HG03196 (cell line): ENCODE measurements around the gene PPME1.

Experiments
- ATAC-seq: cut with Tn5 transposase; IDR thresholded peaks from one replicate; pipeline ENCODE4 v1.9.1; 2021; ENCODE audit not compliant: unreplicated experiment

The PPME1 gene

GRCh38 chr11:74278721-74279161 lies 107.7 kb downstream of the PPME1 start:
- no peak for ATAC-seq

DNA sequence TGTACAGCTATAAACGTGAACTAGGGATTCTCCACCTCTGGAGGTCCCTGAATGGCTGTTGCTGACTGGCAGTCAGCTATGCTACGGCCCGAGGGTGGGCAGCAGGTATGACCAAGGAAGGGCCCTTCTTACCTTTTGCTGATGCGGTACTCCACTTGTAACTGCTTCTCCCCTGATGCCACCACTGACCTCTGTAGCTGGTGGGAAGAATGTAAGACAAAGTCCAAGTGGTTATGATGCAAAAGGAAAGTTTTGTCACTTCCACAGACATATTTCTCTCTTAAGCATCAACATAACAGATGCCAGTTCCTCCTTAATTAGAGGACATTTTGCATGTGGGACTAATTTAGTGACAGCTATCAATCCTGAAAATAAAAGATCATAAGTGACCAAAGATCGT lies 108.2 kb downstream of the PPME1 start:
- no peak for ATAC-seq

- ATAC-seq: no peak
Observed at GRCh38 chr11:74280494-74280893, 109.4 kb downstream of the PPME1 start.

- no peak for ATAC-seq
Observed at GRCh38 chr11:74282421-74282820, 111.3 kb downstream of the PPME1 start.

- no peak for ATAC-seq
Observed at GRCh38 chr11:74282914-74283371, 111.9 kb downstream of the PPME1 start.

DNA sequence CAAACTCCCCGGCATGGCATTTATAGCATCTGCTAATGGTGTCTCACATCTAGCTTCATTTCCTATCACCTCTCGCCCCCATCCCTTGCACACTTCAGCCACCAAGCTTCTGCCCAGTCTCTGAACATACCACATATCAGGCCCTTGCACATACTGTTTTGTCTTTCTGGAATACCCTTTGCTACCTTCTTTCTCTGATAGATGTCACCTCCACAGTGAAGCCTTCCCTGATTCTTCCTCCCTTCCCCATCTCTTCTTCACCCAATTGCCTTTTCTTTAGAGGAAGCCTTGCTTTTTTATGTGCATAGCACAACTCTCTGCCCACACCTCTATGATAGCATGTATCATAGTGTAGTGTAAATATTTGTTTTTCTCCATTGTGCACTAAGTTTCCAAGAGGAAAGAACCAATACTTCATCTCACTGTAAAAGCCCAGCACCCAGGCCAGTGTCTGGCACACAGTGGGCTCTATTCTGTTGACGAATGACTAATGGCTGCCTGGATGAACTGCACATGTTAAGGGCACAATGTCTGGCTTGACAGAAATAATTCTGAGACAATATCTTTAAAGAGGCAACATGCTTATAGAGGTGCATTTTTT lies 112.6 kb downstream of the PPME1 start:
- ATAC-seq: no peak

DNA sequence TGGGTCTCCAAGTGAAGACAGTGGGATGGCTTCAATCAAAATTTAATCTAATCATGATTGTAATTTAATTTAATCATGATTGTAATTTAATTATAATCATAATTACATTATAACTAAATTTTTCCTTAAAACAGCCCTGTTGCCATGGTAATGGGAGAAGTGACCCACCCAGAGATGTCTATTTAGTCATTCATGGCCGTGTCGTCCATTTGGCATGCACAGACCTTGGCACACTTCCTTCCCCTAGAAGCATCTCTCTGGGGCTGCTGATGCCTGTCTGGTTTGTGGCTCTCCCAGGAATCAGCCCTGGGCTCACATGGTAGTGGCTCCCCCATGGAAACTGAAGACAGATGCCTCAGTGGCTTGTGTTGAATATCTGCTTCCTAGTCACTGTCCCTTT lies 113.4 kb downstream of the PPME1 start:
- ATAC-seq: no peak

DNA sequence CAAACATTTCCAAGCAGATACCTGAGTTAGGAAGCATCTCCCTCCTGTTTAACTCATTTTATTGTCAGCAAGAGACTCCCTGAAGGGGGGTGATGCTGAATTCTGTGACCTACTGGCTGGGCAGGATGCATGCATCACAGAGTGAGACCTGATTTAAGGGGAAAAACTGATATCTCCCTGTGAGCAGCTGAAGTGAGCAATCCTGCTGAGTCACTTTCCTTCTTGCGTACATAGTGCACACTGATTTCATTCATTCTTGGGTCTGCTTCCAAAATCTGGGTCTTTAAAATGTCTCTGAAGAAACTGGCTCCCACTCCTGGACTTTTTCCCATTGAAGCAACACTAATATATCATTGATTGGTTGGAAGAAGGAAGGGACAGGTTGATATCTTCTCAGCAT lies 117.1 kb downstream of the PPME1 start:
- ATAC-seq: no peak

DNA sequence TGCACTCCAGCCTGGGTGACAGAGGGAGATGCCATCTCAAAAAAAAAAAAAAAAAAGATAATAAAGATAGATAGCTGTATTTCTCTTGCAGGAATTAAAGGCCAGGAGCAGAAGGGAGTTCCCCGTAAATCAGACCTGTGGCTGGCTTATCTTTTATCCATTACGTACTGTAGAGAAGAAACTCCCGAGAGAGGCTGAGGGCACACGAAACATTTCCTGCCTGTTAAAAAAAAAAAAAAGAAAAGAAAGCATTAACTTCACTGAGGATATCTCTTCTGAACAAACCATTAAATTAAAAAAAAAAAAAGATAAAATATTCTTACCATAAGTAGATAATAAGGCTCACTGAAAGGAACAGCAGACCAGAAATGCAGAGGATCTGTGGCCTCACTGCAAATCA lies 117.8 kb downstream of the PPME1 start:
- ATAC-seq: no peak

DNA sequence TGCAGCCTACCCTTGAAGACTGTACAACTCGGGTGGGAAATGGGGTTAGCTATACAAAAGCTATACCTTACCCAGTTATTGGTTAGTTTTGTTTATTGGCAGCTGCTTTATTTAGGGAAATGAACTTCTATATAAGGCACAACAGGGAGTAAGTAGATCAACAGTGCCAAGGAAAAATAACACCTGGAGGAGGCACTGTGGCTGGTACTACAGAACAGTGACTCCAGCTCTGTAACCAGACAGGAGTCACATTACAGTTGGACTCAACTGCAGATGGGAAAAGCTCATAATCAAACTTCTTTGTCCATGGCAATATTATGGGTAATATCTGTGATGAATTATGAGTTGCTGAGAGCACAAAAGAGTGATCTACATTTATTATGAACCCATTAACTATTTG lies 126.4 kb downstream of the PPME1 start:
- no peak for ATAC-seq

DNA sequence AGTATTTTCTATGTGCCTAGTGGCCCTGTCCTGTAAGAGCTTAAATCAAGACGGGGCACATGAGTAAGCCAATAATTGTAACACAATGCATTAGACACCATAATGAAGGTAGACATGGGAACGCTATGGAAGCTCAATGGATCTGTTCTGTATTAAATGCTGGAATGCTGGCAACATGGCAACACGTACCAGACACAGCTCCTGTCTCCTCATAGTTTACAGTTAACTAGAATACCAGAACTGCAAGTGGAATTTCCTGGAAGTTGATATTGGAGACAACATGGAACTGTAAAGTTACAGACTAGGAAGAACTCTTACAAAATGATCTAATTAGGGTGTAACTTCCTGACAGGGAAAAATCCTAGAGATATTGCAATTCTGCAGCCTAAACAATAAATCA lies 127.9 kb downstream of the PPME1 start:
- ATAC-seq: no peak
